Fibroblast of the aortic adventitia (primary cell): ENCODE measurements around the gene ADAMTS2. TPM values are rescaled to one million over a fixed set of nuclear protein-coding genes. Genes with fewer than 3 reads are reported as not detected.

Experiments used
- DNase-seq: peaks from one replicate; pipeline ENCODE4 v3.0.0-alpha.2; 2010; ENCODE audit warnings: low read depth
- H3K4me3 ChIP-seq: 2 replicates; pipeline ENCODE4 v1.5.1; 2011; ENCODE audit warnings: low read depth, mild to moderate bottlenecking, control low read depth, low read length, moderate library complexity
- total RNA-seq: library from RNA; depleted of rRNA; stranded (reverse); fragments of >200 nt; gene quantifications from 2 replicates; pipeline ENCODE4 v1.2.3, GENCODE V29; 2012; ENCODE audit warnings: low replicate concordance
- TF ChIP-seq, protein P1 (sequence below): IDR thresholded peaks from 2 replicates; pipeline ENCODE4 v1.5.1; 2011; ENCODE audit warnings: mild to moderate bottlenecking, low read length, control low read depth, inconsistent platforms; ENCODE audit not compliant: insufficient read depth

ADAMTS2 gene
- total RNA-seq, 1 donor: 25.8 TPM

DNA sequence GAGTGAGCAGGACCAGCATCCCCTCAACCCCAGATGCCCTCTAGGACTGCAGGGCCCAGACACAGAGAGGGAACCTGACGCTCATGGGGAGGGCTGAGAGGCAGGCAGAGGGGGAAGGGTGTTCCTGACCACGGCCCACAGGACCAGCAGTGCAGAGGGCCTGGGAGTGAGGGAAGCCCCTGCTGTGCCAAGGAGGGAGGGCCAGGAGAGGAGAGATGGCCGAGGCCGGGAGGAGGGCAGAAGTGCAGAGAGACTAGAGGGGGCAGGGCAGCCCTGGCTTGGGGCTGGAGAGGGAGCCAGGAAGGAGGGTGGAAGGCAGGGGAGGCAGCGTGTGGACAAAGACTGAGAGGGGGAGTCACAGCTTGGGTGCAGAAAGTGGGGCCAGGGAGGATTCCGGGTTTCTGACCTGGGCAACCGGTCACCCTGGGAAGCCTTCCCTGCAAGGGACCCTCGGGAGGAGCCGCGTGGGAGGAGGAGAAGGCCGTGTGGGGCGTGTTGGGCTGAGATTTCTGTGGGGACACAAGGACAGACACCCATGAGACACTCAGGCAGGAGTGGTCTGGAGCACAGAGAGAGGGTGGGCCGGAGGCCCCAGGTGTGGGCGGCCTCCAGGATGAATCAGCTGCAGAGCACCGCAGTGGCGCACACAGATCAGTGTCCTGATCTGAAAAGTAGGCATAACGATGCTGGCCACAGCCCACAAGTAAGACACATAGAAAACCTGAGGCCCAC is 117.5 kb downstream of the ADAMTS2 start:
- DNase-seq: no peak
- TF ChIP-seq, protein P1, sequence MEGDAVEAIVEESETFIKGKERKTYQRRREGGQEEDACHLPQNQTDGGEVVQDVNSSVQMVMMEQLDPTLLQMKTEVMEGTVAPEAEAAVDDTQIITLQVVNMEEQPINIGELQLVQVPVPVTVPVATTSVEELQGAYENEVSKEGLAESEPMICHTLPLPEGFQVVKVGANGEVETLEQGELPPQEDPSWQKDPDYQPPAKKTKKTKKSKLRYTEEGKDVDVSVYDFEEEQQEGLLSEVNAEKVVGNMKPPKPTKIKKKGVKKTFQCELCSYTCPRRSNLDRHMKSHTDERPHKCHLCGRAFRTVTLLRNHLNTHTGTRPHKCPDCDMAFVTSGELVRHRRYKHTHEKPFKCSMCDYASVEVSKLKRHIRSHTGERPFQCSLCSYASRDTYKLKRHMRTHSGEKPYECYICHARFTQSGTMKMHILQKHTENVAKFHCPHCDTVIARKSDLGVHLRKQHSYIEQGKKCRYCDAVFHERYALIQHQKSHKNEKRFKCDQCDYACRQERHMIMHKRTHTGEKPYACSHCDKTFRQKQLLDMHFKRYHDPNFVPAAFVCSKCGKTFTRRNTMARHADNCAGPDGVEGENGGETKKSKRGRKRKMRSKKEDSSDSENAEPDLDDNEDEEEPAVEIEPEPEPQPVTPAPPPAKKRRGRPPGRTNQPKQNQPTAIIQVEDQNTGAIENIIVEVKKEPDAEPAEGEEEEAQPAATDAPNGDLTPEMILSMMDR: no peak
- no peak overlapping the region for H3K4me3 ChIP-seq

DNA sequence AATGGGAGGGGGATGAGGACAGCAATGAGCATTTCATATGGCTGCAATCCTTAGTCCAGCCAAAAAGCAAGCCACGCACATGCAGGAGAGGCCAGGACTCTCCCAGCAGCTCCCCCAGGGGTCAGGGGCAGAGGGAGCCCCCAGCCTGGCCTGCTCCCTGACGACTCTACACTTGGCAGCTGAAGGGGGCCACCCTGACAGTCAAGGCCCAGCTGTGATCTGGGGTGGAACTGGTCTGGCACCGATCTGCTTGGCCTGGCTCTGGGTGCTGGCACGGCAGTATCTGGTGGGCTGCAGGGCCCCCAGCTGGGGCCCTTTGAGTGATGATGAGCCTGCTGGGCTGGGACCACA is 118.1 kb downstream of the ADAMTS2 start:
- H3K4me3 ChIP-seq: no peak overlapping the region
- TF ChIP-seq, protein P1: no peak
- no peak for DNase-seq

DNA sequence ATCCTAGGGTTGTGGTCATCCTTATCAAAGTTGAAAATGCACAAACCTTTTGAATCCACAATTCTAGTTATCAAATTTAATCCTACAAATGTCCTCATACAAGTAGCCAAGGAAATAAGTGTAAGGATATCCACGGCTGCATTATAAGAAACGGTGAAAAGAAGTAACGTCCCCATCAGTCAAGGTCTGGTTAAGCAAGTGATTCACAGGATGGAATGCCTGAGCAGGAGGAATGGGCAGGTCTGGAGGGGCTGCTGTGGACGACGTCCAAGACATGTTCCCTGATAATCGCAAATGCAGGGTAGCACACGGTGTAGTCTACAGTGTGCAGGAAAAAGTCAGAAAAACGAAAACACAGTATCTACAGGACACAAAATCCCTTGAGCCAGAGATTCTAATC is 118.6 kb downstream of the ADAMTS2 start:
- TF ChIP-seq, protein P1: no peak
- DNase-seq: no peak
- H3K4me3 ChIP-seq: no peak overlapping the region

DNA sequence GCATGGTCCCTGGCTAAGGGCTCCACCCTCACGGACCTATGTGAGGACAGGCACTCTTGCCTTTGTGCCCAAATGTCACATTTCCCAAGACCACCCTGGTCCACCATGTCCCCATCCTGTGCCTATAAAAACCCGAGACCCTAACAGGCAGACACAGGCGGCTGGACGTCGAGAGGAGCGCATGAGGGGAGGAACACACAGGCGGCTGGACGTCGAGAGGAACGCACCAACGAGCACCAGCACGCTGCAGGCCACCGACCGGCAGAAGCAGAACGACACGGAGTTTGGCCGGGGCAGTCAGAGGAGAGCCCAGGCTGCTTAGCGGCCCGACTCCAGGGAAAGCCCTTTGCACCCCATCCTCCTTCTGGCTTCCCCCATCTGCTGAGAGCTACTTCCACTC is 119.9 kb downstream of the ADAMTS2 start:
- H3K4me3 ChIP-seq: no peak overlapping the region
- DNase-seq: no peak
- TF ChIP-seq, protein P1: no peak

DNA sequence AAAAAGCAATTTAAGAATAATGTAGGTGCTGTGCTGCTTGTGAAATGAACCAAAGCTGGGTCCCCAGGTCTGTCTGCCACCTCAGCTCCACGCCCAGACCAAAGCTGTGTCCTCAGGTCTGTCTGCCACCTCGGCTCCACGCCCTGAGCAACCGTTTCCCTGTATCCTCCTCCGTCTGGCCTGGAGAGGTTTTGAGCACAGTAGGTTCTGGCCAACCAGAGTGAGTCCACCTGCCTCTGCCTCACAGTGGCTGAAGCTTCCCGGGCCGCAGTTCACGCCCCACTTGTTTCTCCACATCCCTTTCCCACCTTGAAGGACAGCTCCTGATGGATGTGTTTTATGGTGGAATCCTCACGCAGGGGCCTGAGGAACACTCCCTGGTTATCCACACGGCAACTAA is 120.5 kb downstream of the ADAMTS2 start:
- no peak for DNase-seq
- TF ChIP-seq, protein P1: no peak
- H3K4me3 ChIP-seq: no peak overlapping the region

DNA sequence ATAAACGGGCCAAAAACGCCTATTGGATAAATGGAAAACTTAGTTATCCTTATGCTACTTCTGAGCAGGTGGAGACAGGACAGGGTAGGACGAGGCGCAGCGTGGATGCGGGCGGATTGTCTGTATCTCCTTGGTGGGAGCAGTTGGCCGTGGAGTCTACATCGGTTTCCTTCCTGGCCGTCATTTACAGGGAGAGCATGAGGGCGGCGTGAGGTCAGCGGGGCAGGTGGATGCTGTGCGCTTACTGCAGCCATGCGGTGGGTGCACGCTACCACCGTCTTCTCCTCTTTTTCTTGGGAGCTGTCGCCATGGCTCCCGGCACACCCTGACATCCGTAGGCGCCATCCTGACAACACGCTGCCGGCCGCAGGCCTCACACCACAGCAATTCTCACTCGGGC is 121.3 kb downstream of the ADAMTS2 start:
- no peak for DNase-seq
- TF ChIP-seq, protein P1: no peak
- no peak overlapping the region for H3K4me3 ChIP-seq

DNA sequence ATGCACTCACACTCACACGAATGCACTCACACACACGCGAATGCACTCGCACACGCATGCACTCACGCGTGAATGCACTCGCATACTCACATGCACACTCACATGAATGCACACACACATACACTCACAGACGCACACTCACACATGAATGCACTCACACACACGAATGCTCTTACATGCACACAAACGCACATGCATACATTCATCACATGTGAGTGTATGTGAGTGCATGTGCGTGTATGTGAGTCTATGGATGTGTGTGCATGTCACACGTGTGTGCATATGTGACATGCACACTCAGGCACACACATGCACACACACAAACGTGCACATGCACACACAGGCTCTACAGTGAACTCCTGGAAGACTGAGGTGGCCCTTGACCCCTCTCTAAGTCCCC is 121.7 kb downstream of the ADAMTS2 start:
- H3K4me3 ChIP-seq: no peak overlapping the region
- DNase-seq: no peak
- TF ChIP-seq, protein P1: no peak
